ENCODE data around the gene CD300LD. TPM values are rescaled to one million over a fixed set of nuclear protein-coding genes. Genes with fewer than 3 reads are reported as not detected.

Gene CD300LD
- total RNA-seq: not detected in 2 replicates

DNA sequence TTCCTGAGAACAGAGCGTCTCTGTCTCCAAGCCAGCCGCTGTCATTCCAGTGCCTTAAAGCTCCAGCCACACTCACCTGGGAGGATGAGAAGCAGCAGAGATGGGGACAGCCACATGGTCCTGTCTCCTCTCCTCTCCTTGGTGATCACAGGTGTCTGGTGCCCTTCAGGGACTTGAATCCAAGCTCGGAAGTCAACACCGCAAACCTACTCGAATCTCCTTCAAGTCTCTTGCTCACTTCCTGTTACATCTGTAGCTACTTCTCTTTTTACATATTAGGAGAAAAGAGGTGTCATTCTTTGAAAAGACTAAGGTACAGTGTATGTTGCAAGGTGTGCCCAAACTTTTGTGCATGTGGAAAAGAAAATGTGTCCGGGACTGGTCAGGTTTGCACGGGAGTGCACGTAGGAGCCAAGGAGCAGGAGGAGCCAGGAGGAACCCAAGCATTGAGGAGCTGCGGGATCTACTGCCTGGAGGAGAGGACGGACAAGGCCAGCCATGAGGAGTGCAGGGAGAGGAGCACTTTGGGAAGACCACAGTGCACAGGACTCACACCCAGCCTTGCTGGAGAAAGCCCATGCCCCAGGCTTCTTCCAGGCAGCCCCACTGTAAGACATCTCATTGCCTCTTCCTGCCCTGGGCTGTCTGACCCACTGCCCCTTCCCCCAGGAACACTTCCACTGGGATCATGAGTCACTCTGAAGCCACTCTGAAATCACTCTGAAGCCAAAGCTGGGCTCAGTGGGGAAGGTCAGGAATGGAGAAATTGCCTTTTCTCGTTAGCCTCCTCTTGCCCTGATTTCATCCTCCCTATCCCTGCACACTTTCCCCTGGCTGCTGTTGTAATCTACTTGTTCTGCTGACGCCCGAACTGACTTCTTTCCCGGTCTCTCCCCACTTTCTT, at the start of gene CD300LD:
TSS of gene CD300LD (minus strand) at position 197 of the 904 bp plus-strand sequence. CDS start at position 116, 81 bp downstream.

DNA sequence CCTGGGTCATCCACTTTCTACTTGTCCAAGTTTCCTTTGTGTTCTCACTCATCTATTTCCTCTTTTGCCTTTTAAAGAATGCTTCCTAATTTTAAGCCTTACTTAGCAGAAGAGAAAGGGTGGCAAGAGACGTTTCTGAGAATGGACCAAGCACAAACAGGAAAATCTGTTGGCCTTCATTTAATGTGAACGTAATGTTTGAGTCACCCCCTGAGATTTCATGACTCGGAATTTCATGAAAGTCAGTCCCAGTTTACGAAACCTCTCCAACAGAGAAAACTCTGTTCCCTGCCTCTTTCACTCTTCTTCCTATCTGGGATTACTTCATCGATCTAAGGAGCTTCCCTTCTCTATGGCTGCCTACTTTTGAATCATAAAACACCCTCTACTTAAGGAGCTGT, 31.6 kb upstream of the CD300LD start, which contains the start of gene CD300E:
TSS of gene CD300E (minus strand) at position 46 of the 401 bp plus-strand sequence. CDS start 117 bp downstream, outside the sequence.

DNA sequence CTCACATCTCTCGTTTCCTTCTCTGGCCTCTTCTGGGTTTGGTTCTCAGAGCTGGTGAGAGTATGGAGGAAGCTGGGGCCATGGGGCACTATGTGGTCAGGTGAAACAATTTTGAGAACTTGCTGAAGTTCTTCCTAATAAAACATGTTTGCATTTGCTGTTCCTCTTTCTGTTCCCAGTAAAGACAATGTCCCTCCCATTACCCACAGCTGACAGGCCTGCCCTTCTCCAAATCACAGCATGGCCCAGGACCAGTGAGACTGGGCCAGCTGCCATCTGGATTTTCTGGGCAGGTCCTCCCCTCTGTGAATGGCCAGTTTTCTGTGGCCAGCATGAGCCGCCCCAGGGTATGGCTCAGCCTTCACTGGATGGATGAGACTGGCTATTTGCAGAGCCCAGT, 24.7 kb downstream of the CD300LD start, which contains the start of gene CD300H:
TSS of gene CD300H (minus strand) at position 113 of the 400 bp plus-strand sequence.

DNA sequence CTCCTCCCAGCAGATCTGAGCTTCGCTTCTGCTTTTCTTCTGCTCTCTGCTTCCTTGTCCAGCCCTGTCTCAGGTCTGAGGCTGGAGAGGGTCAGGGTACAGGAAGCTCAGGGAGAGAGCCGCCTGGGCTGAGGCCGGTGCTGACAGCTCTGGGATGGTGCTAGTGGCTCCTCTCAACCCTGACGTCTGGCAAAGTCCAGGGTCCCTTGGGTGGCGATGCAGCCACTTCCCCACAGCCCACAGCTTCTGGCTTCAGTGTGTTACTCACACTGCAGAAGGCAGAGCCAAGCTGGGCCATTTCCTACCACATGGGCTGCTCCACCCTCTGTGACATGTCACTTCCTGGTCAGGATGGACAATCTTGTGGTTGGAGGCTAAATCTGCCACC, 46.2 kb downstream of the CD300LD start, which contains the start of gene CD300C:
TSS of gene CD300C (minus strand) at position 273 of the 388 bp plus-strand sequence. CDS start 333 bp downstream, outside the sequence.

DNA sequence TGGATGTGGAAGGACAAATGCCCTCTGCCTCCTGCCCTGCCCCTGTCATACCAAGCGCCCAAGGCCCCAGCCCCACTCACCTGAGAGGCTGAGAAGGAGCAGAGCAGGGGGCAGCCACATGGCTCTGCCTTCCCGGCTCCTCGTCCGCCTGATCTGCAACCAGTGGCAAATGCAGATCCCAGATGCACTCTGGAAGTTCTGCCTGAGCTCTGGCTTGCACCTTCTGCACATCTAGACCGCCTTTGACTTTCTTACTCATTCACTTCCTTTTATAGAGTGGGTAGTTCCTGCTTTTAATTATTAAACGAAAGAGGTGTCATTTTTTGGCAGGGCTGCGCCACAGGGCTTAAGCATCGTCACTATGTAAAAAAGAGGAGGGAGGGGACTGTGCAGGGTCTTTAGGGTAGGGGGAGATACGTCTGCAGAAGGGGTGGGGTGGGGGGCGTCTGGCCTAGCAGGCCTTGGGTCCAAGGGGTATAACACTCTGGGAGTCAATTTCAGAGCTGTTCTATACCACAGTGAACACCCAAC, 60.8 kb downstream of the CD300LD start, which contains the start of gene CD300LB:
TSS of gene CD300LB (minus strand) at position 245 of the 531 bp plus-strand sequence. CDS start at position 120, 125 bp downstream.

Other genes starting within 250 kb of the CD300LD start
- gene BTBD17, start 230.4 kb downstream of the CD300LD start, total RNA-seq: not detected in 2 replicates
- gene GPR142, start 224.8 kb downstream of the CD300LD start, total RNA-seq: not detected in 2 replicates
- gene GPRC5C, start 160.2 kb downstream of the CD300LD start, total RNA-seq: 24.6 and 24.9 TPM in 2 replicates
- not detected in 2 replicates for gene CD300A, start 125.6 kb downstream of the CD300LD start, total RNA-seq
- not detected in 2 replicates for gene CD300LB, start 60.8 kb downstream of the CD300LD start, total RNA-seq
- 0.13 TPM in 1 of 2 replicates, not detected in the other for gene CD300C, start 46.2 kb downstream of the CD300LD start, total RNA-seq
- gene CD300H, start 24.8 kb downstream of the CD300LD start, total RNA-seq: not detected in 2 replicates
- gene CD300E, start 31.5 kb upstream of the CD300LD start, total RNA-seq: not detected in 2 replicates
- gene CD300LF, start 120.6 kb upstream of the CD300LD start, total RNA-seq: not detected in 2 replicates
- gene RAB37, start 145.0 kb upstream of the CD300LD start, total RNA-seq: 1.1 and 2.5 TPM in 2 replicates
- 22.6 and 30.1 TPM in 2 replicates for gene NHERF1, start 156.3 kb upstream of the CD300LD start, total RNA-seq
- 36.7 and 41.0 TPM in 2 replicates for gene NAT9, start 184.1 kb upstream of the CD300LD start, total RNA-seq

All from aortic smooth muscle cell (primary cell).